ENCODE results near the gene ABCG4.

- TF ChIP-seq CTCF (IDR thresholded peaks at IDR 0.05; ENCODE audit: control extremely low read depth in 1 of 3, insufficient read depth in 1 of 3, low read depth in 1 of 3, low read length in 3 of 3) (no peak), TEAD4 (IDR thresholded peaks at IDR 0.05; ENCODE audit: low read depth, low read length) (no peak)
Measured at GRCh38 chr11:119193001-119193400, 44.1 kb downstream of the ABCG4 start.

All from H1 (cell line).